Mammary epithelial cell (primary cell): ENCODE measurements around the gene THADA.

Source experiments
- EZH2 ChIP-seq: IDR thresholded peaks from 2 replicates; pipeline ENCODE4 v1.6.1; 2012; ENCODE audit warnings: low read length, inconsistent platforms, borderline replicate concordance
- TF ChIP-seq, protein P1 (sequence below), 2 donors: IDR thresholded peaks in 1 of 2; conservative IDR thresholded peaks in 1 of 2; 2 replicates each; pipeline ENCODE4 v1.5.1; 2011 to 2012; ENCODE audit warnings: inconsistent platforms in 2 of 2, low read length in 2 of 2, mild to moderate bottlenecking in 2 of 2, control low read depth in 1 of 2, low read depth in 1 of 2; ENCODE audit not compliant: insufficient read depth in 1 of 2; ENCODE audit errors: extremely low read depth in 1 of 2

DNA sequence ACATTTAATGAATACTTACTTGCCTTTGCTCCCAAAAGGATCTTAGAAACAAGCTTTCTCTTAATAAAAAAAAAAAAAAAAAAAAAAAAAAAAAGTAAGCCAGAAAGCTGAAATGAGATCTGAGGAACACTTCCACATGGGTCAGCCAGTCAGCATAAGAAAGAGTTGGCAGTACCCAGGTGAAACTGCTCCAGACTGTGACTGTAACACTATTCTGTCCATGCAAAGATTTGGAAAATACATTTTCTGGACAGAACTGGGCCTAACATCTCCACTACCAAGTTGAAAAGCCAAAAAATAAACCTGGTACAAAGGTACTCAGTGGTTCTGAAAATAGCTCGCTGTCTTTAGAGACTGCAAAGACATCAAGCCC, 135.7 kb downstream of the THADA start:
- TF ChIP-seq, protein P1, sequence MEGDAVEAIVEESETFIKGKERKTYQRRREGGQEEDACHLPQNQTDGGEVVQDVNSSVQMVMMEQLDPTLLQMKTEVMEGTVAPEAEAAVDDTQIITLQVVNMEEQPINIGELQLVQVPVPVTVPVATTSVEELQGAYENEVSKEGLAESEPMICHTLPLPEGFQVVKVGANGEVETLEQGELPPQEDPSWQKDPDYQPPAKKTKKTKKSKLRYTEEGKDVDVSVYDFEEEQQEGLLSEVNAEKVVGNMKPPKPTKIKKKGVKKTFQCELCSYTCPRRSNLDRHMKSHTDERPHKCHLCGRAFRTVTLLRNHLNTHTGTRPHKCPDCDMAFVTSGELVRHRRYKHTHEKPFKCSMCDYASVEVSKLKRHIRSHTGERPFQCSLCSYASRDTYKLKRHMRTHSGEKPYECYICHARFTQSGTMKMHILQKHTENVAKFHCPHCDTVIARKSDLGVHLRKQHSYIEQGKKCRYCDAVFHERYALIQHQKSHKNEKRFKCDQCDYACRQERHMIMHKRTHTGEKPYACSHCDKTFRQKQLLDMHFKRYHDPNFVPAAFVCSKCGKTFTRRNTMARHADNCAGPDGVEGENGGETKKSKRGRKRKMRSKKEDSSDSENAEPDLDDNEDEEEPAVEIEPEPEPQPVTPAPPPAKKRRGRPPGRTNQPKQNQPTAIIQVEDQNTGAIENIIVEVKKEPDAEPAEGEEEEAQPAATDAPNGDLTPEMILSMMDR (conservative IDR thresholded peaks at IDR 0.05 in 1 of 2, IDR thresholded peaks at IDR 0.05 in 1 of 2; ENCODE audit: extremely low read depth in 1 of 2, insufficient read depth in 1 of 2, low read depth in 1 of 2, low read length in 2 of 2): no peak
- no peak for TF ChIP-seq EZH2
